Measurements from ENCODE around the gene ACTC1. TPM values are rescaled to one million over a fixed set of nuclear protein-coding genes. Genes with fewer than 3 reads are reported as not detected.

ACTC1 gene
- total RNA-seq, 4 donors from 2014 or later = 1.0 to 3.0 (median 2.4) TPM; not detected in 1

DNA sequence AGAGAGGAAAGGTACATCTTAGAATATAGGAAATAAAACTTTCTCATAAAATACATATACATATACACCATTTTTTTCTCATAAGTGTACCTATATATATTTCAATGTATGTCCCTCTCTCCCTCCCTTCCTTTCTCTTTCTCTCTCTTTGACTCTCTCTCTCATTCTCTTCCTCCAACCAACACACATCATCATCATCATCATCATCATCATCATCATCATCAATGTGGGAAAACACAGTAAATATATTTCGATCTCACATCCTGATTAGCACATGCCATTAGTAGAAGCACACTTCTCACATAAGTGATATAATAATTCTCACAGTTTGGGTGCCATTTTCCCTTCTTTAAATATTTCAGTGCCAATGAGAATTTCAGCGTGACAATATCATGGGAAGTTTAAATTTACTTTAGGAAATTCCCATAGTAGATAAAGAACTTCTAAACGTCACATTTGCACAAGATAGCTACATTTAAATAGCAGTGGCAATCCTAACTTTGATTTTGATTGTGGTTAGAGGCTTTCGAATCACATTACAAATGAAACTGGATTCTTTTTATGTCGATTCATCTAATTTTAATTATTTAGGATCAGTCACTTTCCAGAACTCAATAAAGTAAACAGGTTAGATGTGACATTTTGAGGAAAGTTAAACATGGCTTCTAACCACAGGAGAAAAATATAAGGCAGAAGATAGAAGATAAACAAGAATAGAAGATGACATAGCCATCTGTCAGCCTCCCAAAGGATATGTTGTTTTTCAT lies 33.0 kb upstream of the ACTC1 start:
- H3K36me3 ChIP-seq = no peaks in the 10 kb centered on the region
- intact Hi-C loops (cut with DNase I; ENCODE audit: low total_unique reads) = no loop called here
- H3K27ac ChIP-seq = no peak overlapping the region
- H3K9me3 ChIP-seq = no peaks in the 10 kb centered on the region
- H3K4me1 ChIP-seq = no peaks in the 10 kb centered on the region
- no peaks in the 10 kb centered on the region for H3K27me3 ChIP-seq
- DNase-seq = no peak
- TF ChIP-seq, protein P1, sequence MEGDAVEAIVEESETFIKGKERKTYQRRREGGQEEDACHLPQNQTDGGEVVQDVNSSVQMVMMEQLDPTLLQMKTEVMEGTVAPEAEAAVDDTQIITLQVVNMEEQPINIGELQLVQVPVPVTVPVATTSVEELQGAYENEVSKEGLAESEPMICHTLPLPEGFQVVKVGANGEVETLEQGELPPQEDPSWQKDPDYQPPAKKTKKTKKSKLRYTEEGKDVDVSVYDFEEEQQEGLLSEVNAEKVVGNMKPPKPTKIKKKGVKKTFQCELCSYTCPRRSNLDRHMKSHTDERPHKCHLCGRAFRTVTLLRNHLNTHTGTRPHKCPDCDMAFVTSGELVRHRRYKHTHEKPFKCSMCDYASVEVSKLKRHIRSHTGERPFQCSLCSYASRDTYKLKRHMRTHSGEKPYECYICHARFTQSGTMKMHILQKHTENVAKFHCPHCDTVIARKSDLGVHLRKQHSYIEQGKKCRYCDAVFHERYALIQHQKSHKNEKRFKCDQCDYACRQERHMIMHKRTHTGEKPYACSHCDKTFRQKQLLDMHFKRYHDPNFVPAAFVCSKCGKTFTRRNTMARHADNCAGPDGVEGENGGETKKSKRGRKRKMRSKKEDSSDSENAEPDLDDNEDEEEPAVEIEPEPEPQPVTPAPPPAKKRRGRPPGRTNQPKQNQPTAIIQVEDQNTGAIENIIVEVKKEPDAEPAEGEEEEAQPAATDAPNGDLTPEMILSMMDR (IDR thresholded peaks at IDR 0.05) = no peak
- TF ChIP-seq POLR2A (IDR thresholded peaks at IDR 0.05) = no peak
- no peak overlapping the region for H3K4me3 ChIP-seq

DNA sequence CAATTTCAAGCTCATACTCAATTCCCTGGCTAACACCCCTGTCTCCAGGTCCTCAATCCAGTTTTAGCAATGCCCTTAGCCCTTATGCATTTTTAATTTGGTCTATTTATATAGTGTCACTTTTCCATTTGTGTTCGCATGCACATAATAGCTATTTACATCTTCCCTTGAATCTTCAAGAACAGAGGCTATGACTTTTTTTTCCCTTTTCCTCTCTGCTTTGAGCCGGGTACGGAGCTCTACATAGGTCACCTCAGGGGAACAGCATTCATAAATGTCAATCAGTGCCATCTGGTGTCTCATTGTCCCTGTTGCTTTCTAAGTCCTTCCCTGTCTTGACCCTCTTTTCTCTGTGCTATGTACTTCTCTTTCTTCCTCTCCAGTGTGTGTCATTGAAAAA lies 26.5 kb upstream of the ACTC1 start:
- H3K27ac ChIP-seq = no peak overlapping the region
- H3K9me3 ChIP-seq = no peaks in the 10 kb centered on the region
- H3K27me3 ChIP-seq = no peaks in the 10 kb centered on the region
- H3K4me3 ChIP-seq = no peak overlapping the region
- TF ChIP-seq, protein P1 (IDR thresholded peaks at IDR 0.05) = no peak
- TF ChIP-seq POLR2A (IDR thresholded peaks at IDR 0.05) = no peak
- DNase-seq = no peak
- H3K36me3 ChIP-seq = no peaks in the 10 kb centered on the region
- intact Hi-C loops (cut with DNase I; ENCODE audit: low total_unique reads) = no loop called here
- H3K4me1 ChIP-seq = no peaks in the 10 kb centered on the region

DNA sequence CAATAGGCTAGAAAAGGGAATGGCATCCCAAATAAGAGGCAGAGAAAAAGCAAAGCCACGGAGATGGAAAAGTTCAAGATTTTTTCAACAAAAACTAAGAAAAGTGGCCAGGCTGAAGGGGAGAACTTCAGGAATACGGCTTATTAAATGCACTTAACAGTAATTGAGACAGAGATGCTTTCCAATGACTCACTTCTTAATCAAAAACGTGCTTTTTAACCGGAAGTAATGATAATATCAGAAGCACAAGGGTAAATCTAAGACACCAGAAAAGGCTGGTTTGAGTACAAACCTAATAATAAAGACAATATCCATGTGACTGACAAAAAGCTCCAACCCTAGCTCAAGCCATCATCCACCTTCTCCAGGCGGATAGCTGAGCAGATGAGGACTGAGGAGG lies 24.8 kb upstream of the ACTC1 start:
- Histone ChIP-seq H3K27me3 (no peaks in the 10 kb centered on the region), H3K9me3 (no peaks in the 10 kb centered on the region), H3K36me3 (no peaks in the 10 kb centered on the region), H3K4me3 (no peak overlapping the region), H3K4me1 (no peaks in the 10 kb centered on the region), H3K27ac (no peak overlapping the region)
- TF ChIP-seq, protein P1 (IDR thresholded peaks at IDR 0.05) = no peak
- TF ChIP-seq POLR2A (IDR thresholded peaks at IDR 0.05) = no peak
- intact Hi-C loops (cut with DNase I; ENCODE audit: low total_unique reads) = no loop called here
- DNase-seq = no peak

DNA sequence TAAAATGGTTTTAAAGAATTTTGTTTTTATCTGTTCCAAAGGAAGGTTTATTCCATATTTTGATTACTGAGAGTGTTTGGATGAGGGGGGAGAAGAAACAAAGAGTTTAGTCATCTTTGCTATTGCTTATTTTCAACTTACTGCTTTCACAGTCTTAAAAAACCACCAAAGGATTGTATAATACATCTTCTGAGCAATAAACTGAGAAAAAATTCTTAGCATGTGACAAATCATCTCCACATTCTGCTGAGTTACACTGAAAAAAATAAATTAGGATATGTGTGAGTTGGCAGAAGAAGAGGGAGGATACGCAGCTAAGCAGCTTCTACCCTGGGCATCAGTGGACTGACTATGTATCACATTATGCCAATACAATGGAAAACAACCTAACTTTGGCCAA lies 23.2 kb upstream of the ACTC1 start:
- no peak overlapping the region for H3K4me3 ChIP-seq
- no peak overlapping the region for H3K27ac ChIP-seq
- H3K27me3 ChIP-seq = no peaks in the 10 kb centered on the region
- H3K36me3 ChIP-seq = no peaks in the 10 kb centered on the region
- no peaks in the 10 kb centered on the region for H3K9me3 ChIP-seq
- intact Hi-C loops (cut with DNase I; ENCODE audit: low total_unique reads) = no loop called here
- DNase-seq = no peak
- H3K4me1 ChIP-seq = no peaks in the 10 kb centered on the region
- no peak for TF ChIP-seq POLR2A (IDR thresholded peaks at IDR 0.05)
- TF ChIP-seq, protein P1 (IDR thresholded peaks at IDR 0.05) = no peak

DNA sequence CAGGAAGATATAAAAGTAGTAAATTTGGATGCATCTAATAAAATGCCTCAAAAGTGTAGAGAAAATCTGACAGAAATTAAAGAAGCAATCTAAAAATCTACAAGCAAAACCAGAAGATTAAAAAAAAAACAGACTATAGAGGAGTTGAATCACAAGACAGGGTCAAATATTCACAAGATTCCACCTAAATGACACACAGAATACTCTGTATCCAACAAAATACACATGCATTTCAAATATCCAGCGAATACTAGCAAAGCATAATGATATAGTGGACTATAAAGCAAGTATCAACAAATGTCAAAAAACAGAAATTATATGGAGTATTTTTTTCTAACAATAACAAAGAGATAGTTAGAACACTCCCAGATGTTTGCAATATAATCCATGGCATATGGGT lies 20.5 kb upstream of the ACTC1 start:
- intact Hi-C loops (cut with DNase I; ENCODE audit: low total_unique reads) = no loop called here
- DNase-seq = no peak
- H3K4me3 ChIP-seq = no peak overlapping the region
- H3K36me3 ChIP-seq = no peaks in the 10 kb centered on the region
- no peaks in the 10 kb centered on the region for H3K4me1 ChIP-seq
- no peak for TF ChIP-seq POLR2A (IDR thresholded peaks at IDR 0.05)
- TF ChIP-seq, protein P1 (IDR thresholded peaks at IDR 0.05) = no peak
- no peaks in the 10 kb centered on the region for H3K9me3 ChIP-seq
- H3K27me3 ChIP-seq = no peaks in the 10 kb centered on the region
- H3K27ac ChIP-seq = no peak overlapping the region

All from uterus (tissue), 4 donors.